Parathyroid adenoma (tissue), 2 donors: ENCODE results near the gene CD47.

ENCODE experiments used
- H2AFZ ChIP-seq: fragments of 300-600 bp; sonication (generic); one replicate; pipeline ENCODE4 v1.7.0; 2017; ENCODE audit warnings: antibody characterized with exemption, mild to moderate bottlenecking
- H3K27ac ChIP-seq: fragments of 300-600 bp; sonication (generic); one replicate; pipeline ENCODE4 v1.7.0; 2017
- H3K27me3 ChIP-seq: fragments of 300-600 bp; sonication (generic); one replicate; pipeline ENCODE4 v1.7.0; 2017; ENCODE audit warnings: low read length; ENCODE audit not compliant: control insufficient read depth, insufficient read depth
- H3K36me3 ChIP-seq: fragments of 300-600 bp; sonication (generic); one replicate; pipeline ENCODE4 v1.7.0; 2017; ENCODE audit warnings: low read length; ENCODE audit not compliant: control insufficient read depth, insufficient read depth
- H3K4me1 ChIP-seq: fragments of 300-600 bp; sonication (generic); one replicate; pipeline ENCODE4 v1.7.0; 2017; ENCODE audit warnings: control low read depth
- H3K4me2 ChIP-seq: fragments of 300-600 bp; sonication (generic); one replicate; pipeline ENCODE4 v1.7.0; 2017; ENCODE audit warnings: low read length
- H3K4me3 ChIP-seq: fragments of 300-600 bp; sonication (generic); one replicate; pipeline ENCODE4 v1.7.0; 2017; ENCODE audit warnings: low read depth, low read length
- H3K79me2 ChIP-seq: fragments of 300-600 bp; sonication (generic); one replicate; pipeline ENCODE4 v1.7.0; 2017; ENCODE audit warnings: control low read depth
- H3K9ac ChIP-seq: fragments of 300-600 bp; sonication (generic); one replicate; pipeline ENCODE4 v1.7.0; 2017; ENCODE audit warnings: mild to moderate bottlenecking
- H3K9me3 ChIP-seq: fragments of 300-600 bp; sonication (generic); one replicate; pipeline ENCODE4 v1.7.0; 2017; ENCODE audit warnings: low read length; ENCODE audit not compliant: control insufficient read depth
- CTCF ChIP-seq: fragments of 300-600 bp; sonication (generic); IDR thresholded peaks from one replicate; pipeline ENCODE4 v1.7.0; 2017; ENCODE audit warnings: antibody characterized with exemption, mild to moderate bottlenecking
- donor health status: primary hyperparathyroidism.

Gene CD47

DNA sequence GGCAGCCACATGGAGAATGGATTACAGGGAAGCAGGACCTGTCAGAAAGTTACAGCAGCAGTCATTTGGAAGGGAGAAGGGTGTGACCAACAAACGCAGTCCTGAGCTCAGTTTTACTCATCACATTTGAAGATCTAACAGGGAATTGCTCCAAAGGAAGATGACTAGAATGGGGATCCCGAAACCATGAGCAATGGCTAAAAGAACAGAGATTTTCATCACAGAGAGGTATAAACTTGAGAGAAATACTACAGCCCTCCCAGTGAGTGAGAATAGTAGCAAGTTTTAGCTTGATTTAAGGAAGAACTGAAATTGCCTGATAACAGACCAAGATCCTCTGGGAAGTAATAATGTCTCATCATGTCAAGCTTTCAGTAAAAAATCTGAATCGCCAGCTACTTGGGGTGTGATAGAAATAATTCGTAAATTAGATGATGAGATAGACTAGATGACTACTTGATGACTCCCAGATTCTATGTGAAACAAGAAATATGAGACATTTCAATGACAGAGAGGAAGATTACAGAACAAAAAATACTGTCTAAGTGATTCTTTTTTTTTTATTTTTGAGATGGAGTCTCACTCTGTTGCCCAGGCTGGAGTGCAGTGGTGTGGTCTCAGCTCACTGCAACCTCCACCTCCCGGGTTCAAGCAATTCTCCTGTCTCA lies 16.9 kb downstream of the CD47 start:
- Histone ChIP-seq H3K4me3 (no peak overlapping the region), H3K9ac (no peak overlapping the region), H2AFZ (no peak overlapping the region), H3K36me3 (no peaks in the 10 kb centered on the region), H3K4me1 (no peaks in the 10 kb centered on the region), H3K4me2 (no peak overlapping the region), H3K27ac (no peak overlapping the region), H3K27me3 (no peaks in the 10 kb centered on the region), H3K9me3 (no peaks in the 10 kb centered on the region), H3K79me2 (no peaks in the 10 kb centered on the region)
- no peak for TF ChIP-seq CTCF

DNA sequence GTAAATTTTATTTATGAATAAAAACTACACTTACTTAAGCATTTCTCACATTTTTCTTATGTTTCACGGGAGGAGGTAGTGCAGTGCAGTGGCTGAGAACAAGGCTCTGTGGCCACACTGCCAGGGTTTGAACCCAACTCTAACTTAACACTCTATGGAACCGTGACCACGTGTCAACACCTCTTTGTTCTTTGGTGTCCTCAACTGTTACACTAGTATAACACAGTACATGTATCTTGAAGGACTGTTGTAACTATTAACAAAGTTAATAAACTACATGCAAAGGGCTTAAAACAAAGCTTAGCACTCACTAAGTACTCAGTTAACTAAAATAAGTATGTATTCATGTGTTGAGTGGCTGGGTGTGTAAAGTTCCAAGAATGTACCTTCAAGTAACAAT lies 19.5 kb downstream of the CD47 start:
- Histone ChIP-seq H3K27ac (no peak overlapping the region), H2AFZ (no peak overlapping the region), H3K4me1 (no peaks in the 10 kb centered on the region), H3K9ac (no peak overlapping the region), H3K36me3 (no peaks in the 10 kb centered on the region), H3K4me2 (no peak overlapping the region), H3K27me3 (no peaks in the 10 kb centered on the region), H3K4me3 (no peak overlapping the region), H3K9me3 (no peaks in the 10 kb centered on the region), H3K79me2 (no peaks in the 10 kb centered on the region)
- TF ChIP-seq CTCF: no peak

- Histone ChIP-seq H3K79me2 (no peaks in the 10 kb centered on the region), H3K27me3 (no peaks in the 10 kb centered on the region), H3K4me1 (no peaks in the 10 kb centered on the region), H3K4me2 (no peak overlapping the region), H3K27ac (no peak overlapping the region), H3K9ac (no peak overlapping the region), H3K36me3 (no peaks in the 10 kb centered on the region), H3K9me3 (no peaks in the 10 kb centered on the region), H2AFZ (no peak overlapping the region), H3K4me3 (no peak overlapping the region)
- TF ChIP-seq CTCF: no peak
These were observed 20.5 kb downstream of the CD47 start for GRCh38 chr3:108070356-108070755.

- Histone ChIP-seq H3K36me3 (no peaks in the 10 kb centered on the region), H3K9ac (no peak overlapping the region), H2AFZ (no peak overlapping the region), H3K4me1 (no peaks in the 10 kb centered on the region), H3K4me3 (no peak overlapping the region), H3K27ac (no peak overlapping the region), H3K27me3 (no peaks in the 10 kb centered on the region), H3K79me2 (no peaks in the 10 kb centered on the region), H3K4me2 (no peak overlapping the region), H3K9me3 (no peaks in the 10 kb centered on the region)
- no peak for TF ChIP-seq CTCF
These were observed 23.1 kb downstream of the CD47 start for GRCh38 chr3:108067768-108068167.

DNA sequence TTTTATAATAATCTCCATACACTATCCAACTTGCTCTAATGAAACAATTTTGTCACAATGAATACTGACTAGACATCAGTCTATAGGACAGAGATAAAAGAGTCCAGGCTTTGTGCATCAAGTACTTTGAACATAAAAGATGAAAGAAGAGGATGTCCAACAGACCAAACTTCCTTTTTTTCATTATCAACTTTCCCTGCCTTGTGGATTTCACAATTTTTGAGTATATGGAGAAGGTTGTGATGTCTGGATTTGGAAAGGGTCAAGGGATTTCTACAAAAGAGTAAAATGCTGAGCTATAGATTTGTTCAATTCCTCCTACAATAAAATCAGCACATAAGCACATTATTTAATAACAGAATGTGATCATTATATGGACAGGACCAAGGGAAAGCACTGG lies 25.7 kb downstream of the CD47 start:
- Histone ChIP-seq H3K36me3 (no peaks in the 10 kb centered on the region), H3K79me2 (no peaks in the 10 kb centered on the region), H3K9me3 (no peaks in the 10 kb centered on the region), H3K4me1 (no peaks in the 10 kb centered on the region), H3K4me3 (no peak overlapping the region), H3K27me3 (no peaks in the 10 kb centered on the region), H3K9ac (no peak overlapping the region), H2AFZ (no peak overlapping the region), H3K4me2 (no peak overlapping the region), H3K27ac (no peak overlapping the region)
- no peak for TF ChIP-seq CTCF
